Common myeloid progenitor, CD34-positive (primary cell): ENCODE data around the gene IL1RN.

ENCODE experiments used
- CTCF ChIA-PET: fragments of 350-600 bp; sonication (Branson Sonifier 250); formaldehyde crosslinking; loops from one replicate; lab custom pipeline; 2021; ENCODE audit warnings: antibody characterized with exemption; lab: Charles Lee
- POLR2A ChIA-PET: fragments of 350-600 bp; sonication (Branson Sonifier 250); formaldehyde crosslinking; loops from one replicate; lab custom pipeline; 2021; ENCODE audit warnings: antibody characterized with exemption; lab: Charles Lee
- DNase-seq, 3 donors: peaks; one replicate each; pipeline versions ENCODE4 v3.0.0 to v3.0.0-alpha.2; 2013
- H3K27ac ChIP-seq, 2 experiments: 1 replicate in 1 of 2; 2 replicates in 1 of 2; pipeline ENCODE4 v1.7.0; 2013; ENCODE audit warnings: inconsistent platforms in 2 of 2, low read length in 2 of 2, mild to moderate bottlenecking in 2 of 2, low read depth in 1 of 2, moderate library complexity in 1 of 2; ENCODE audit not compliant: severe bottlenecking in 2 of 2, insufficient read depth in 1 of 2, poor library complexity in 1 of 2
- H3K27me3 ChIP-seq, 5 experiments: replicated peaks in 2 of 5; 1 replicate in 3 of 5; 2 replicates in 2 of 5; pipeline versions ENCODE4 v1.6.1 to v1.7.0; 2013; ENCODE audit warnings: low read length in 4 of 5, mild to moderate bottlenecking in 2 of 5, moderate library complexity in 2 of 5, inconsistent platforms in 1 of 5; ENCODE audit not compliant: insufficient read depth in 5 of 5, control insufficient read depth in 4 of 5
- H3K36me3 ChIP-seq, 4 experiments: 1 replicate in 2 of 4; 2 replicates in 2 of 4; pipeline versions ENCODE4 v1.6.1 to v1.7.0; 2013; ENCODE audit warnings: low read length in 3 of 4, control low read depth in 1 of 4, mild to moderate bottlenecking in 1 of 4; ENCODE audit not compliant: control insufficient read depth in 4 of 4, insufficient read depth in 4 of 4
- H3K4me1 ChIP-seq, 4 experiments: 1 replicate in 3 of 4; 2 replicates in 1 of 4; pipeline versions ENCODE4 v1.6.1 to v1.7.1; 2013; ENCODE audit warnings: low read length in 3 of 4, mild to moderate bottlenecking in 3 of 4, control low read depth in 1 of 4, inconsistent platforms in 1 of 4, moderate library complexity in 1 of 4; ENCODE audit not compliant: control insufficient read depth in 4 of 4, insufficient read depth in 4 of 4; ENCODE audit errors: control extremely low read depth in 1 of 4
- H3K4me3 ChIP-seq, 7 experiments: 1 replicate in 4 of 7; 2 replicates in 3 of 7; pipeline versions ENCODE4 v1.5.1 to v1.7.0; 2013; ENCODE audit warnings: mild to moderate bottlenecking in 7 of 7, low read length in 6 of 7, moderate library complexity in 6 of 7, inconsistent platforms in 2 of 7, low read depth in 2 of 7, control low read depth in 1 of 7; ENCODE audit not compliant: insufficient read depth in 4 of 7, control insufficient read depth in 1 of 7; ENCODE audit errors: extremely low read depth in 1 of 7
- H3K9me3 ChIP-seq, 5 experiments: 1 replicate in 4 of 5; 2 replicates in 1 of 5; pipeline versions ENCODE4 v1.6.1 to v1.7.1; 2013; ENCODE audit warnings: low read length in 4 of 5, mild to moderate bottlenecking in 2 of 5, inconsistent platforms in 1 of 5, low read depth in 1 of 5, moderate library complexity in 1 of 5; ENCODE audit not compliant: control insufficient read depth in 4 of 5, insufficient read depth in 2 of 5; ENCODE audit errors: control extremely low read depth in 1 of 5
- WGBS: methylation state at CpG from one replicate; pipeline ENCODE4 v1.1.5; 2013; ENCODE audit not compliant: insufficient coverage; 5-methylcytosine and 5-hydroxymethylcytosine counted together

The IL1RN gene

DNA sequence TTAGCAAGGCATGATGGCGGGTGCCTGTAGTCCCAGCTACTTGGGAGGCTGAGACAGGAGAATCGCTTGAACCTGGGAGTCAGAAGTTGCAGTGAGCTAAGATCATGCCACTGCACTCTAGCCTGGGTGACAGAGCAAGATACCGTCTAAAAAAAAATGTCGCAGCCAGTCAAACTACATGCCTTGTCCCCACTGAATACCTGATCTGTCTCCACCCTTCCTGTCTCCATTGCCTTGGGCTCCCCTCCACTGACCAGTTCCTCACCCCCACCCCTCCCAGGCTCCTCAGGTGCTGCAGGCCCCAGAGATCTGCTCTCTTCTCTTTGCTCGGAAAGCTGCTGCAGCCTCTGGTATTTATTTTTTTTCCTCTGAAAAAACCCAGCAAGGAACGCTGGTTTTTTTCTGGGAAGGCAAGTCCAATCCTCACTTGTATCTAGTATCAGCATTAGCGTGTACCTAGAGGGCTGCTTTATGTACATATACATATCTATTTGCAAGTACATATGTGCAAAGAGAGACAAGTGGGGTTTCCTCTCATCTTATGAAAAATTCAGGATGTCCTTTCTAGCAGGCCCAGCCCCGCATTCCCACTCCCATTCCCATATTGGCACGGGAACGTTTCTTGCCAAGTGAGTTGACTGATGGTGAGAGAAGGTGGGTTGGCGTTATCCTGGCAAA, 50.8 kb downstream of the IL1RN start:
- DNase-seq, result no peak
- peaks cover 9 to 75% (median 69%) of the 10 kb centered on the region in 4 experiments for H3K4me1 ChIP-seq
- CTCF ChIA-PET, result interaction anchor here (1.3 to 8.2 kb wide), 4 partner anchors 21 to 98 kb away, joined by 3 to 80 read pairs (median 36); no protein-coding TSS in a partner anchor

DNA sequence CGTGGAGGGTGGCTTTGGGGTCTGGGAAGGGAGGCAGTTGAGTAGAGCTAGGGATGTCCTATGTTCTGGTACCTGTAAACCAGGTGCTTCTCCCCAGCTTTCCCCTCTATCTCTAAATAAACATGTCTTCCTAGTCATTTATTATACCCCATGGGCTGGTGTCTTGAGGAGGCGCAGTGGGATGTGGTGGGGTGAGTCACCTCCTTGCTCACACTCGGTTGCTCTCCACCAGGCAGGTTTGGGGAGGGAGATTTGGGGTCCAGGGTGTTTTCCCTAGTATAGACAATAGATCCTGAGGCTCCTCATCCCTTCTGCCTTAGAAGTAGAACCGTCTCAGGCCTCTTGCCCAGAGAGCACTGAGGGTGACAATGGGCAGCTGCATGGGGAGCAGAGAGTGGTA, 51.5 kb downstream of the IL1RN start:
- ChIA-PET CTCF (interaction anchor here (1.1 to 8.2 kb wide), 6 partner anchors 20 to 98 kb away, joined by 3 to 80 read pairs (median 5); no protein-coding TSS in a partner anchor), POLR2A (no interaction called here)
- H3K27ac ChIP-seq, result no peak overlapping the region
- H3K4me1 ChIP-seq, result peaks cover 6 to 68% (median 63%) of the 10 kb centered on the region in 4 experiments
- no peaks in the 10 kb centered on the region for H3K9me3 ChIP-seq
- WGBS, result 75% methylated on average over 2 of the region's 4 CpGs
- no peak overlapping the region for H3K4me3 ChIP-seq
- peak in 2 of 3 donors; percentile 33 to 44 for DNase-seq
- H3K27me3 ChIP-seq, result no peaks in the 10 kb centered on the region
- H3K36me3 ChIP-seq, result peaks cover 2 to 59% (median 21%) of the 10 kb centered on the region in 4 experiments

More for the DNA sequence above, 50.8 kb downstream of the IL1RN start:
- WGBS, result 97% methylated on average over 6 of the region's 11 CpGs
- H3K9me3 ChIP-seq, result no peaks in the 10 kb centered on the region
- peaks cover 2 to 52% (median 15%) of the 10 kb centered on the region in 4 experiments for H3K36me3 ChIP-seq
- H3K4me3 ChIP-seq, result no peak overlapping the region
- POLR2A ChIA-PET, result no interaction called here
- H3K27me3 ChIP-seq, result no peaks in the 10 kb centered on the region
- no peak overlapping the region for H3K27ac ChIP-seq

DNA sequence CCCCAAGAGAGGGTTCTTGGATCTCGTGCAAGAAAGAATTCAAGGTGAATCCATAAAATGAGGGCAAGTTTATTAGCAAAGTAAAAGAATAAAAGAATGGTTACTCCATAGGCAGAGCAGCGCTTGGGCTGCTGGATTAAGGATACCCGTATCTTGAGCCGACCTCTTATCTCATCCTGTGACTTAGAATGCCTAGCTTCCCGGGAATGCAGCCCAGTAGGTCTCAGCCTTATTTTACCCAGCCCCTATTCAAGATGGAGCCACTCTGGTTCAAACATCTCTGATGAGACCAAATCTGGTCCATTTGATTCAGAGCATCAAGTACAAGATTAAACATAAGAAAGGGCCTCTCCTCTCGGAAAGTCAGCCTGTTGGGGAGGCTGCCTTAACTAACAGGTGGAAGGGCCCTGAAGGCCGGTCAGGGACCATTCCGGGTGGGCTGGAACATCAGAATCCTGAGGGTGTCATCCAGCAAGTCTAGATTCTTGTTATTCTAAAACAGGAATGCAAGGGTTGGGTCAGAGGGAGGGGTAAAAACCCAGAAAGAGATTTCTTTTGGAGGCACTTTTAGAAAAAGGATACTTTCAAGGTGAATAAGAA, 52.1 kb downstream of the IL1RN start:
- ChIA-PET POLR2A (no interaction called here), CTCF (interaction anchor here (1.1 to 8.2 kb wide), 8 partner anchors 18 to 100 kb away, joined by 3 to 80 read pairs (median 10); no protein-coding TSS in a partner anchor)
- no peak overlapping the region for H3K27ac ChIP-seq
- no peak for DNase-seq
- no peak overlapping the region for H3K4me3 ChIP-seq
- H3K36me3 ChIP-seq, result peaks cover 2 to 64% (median 25%) of the 10 kb centered on the region in 4 experiments
- H3K4me1 ChIP-seq, result peaks cover 6 to 63% (median 57%) of the 10 kb centered on the region in 4 experiments
- no peaks in the 10 kb centered on the region for H3K9me3 ChIP-seq
- 95% methylated on average over 8 of the region's 8 CpGs for WGBS
- H3K27me3 ChIP-seq, result no peaks in the 10 kb centered on the region

DNA sequence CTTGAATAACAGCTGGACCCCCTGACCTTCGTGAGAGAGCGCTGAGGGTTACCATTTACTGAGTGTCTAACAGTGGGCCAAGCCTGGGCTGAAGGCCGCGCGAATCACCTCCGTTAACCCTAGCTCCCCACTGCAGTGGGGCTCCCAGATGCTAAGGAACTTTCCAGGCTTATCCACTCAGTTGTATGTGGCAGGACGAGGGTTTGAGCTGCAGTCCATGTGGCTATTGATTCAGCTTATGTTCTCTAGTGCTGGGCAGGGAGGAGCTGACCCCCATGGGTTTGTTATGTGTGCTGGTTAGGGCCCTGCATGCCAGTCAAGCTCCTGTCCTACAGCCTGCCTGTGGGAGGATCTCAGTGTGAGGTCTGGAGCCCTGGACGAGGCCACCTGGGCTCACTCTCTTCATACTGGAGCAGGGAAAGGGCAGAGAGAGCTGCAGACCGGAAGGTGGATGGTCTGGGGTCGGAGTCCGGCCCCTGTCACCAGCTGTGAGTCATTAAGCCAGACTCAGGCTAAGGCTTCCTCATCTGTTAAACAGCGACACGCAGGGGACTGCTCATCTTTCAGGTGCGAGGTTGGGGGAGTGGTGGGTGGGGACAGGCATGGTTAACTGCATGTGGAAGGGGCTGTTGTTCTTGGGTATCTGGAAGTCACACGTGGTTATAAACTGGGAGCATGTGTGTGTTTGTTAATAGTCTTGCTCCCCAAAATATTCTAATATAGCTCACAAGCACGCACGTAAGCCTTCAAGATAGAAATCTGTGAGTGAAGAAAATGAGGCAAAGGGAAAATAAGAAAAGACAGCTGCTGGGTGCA, 52.9 kb downstream of the IL1RN start:
- Histone ChIP-seq H3K9me3 (no peaks in the 10 kb centered on the region), H3K27ac (no peak overlapping the region), H3K4me1 (peaks cover 3 to 55% (median 49%) of the 10 kb centered on the region in 4 experiments), H3K27me3 (no peaks in the 10 kb centered on the region), H3K4me3 (no peak overlapping the region), H3K36me3 (peaks cover 7 to 72% (median 31%) of the 10 kb centered on the region in 4 experiments)
- POLR2A ChIA-PET, result no interaction called here
- DNase-seq, result no peak
- 98% methylated on average over 11 of the region's 17 CpGs for WGBS
- CTCF ChIA-PET, result interaction anchor here (0.8 to 7.3 kb wide), 10 partner anchors 10 to 101 kb away, joined by 3 to 66 read pairs (median 5); no protein-coding TSS in a partner anchor

DNA sequence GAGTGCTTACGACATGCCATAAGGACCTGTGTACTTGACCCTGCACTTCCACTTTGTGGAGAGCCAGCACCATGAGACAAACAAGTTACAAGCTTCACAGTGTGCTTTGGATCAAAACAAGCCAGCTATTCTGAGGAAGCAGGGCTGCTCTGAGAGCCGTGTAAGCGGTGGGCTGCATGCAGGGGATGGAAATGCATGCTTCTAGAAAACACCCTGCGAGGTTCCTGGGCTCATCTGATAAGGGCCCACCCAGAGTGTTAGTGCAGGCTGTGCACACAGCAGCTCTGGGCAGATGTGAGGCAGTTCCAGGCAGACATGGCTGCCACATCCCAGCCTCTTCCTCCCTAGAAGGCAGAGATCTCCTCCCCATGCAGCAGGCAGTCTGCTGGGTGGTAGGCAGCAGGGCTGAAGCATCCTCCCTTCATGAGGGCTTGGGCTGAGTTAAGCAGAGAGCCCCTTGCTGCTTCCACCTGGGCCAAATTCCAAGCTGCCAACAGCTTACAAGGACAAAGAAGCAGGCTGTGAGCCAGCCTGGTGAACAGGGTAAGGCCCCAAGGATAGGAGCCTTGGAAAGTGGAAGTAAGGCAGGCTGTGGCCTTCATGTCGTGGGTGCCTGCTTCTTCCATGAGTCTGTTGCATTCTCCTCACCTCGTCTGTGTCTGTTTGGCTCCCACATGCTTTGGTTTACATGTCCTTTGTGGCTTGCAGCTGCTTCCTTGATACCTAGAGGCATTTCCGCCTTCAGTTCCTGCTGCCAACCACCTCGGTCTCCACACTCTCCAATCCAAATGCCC, 54.1 kb downstream of the IL1RN start:
- H3K27ac ChIP-seq, result no peak overlapping the region
- CTCF ChIA-PET, result interaction anchor here (0.6 to 7.3 kb wide), 10 partner anchors 9 to 228 kb away, joined by 3 to 66 read pairs (median 6); no protein-coding TSS in a partner anchor

More for the DNA sequence above, 54.1 kb downstream of the IL1RN start:
- H3K4me3 ChIP-seq, result peak overlapping the region in 3 of 7 experiments; percentile 9 to 34 (median 15)
- DNase-seq, result peak in 2 of 3 donors; percentile 71 to 82
- POLR2A ChIA-PET, result no interaction called here
- H3K9me3 ChIP-seq, result no peaks in the 10 kb centered on the region
- H3K27me3 ChIP-seq, result no peaks in the 10 kb centered on the region
- H3K4me1 ChIP-seq, result peaks cover 3 to 44% (median 37%) of the 10 kb centered on the region in 4 experiments
- H3K36me3 ChIP-seq, result peaks cover 12 to 83% (median 40%) of the 10 kb centered on the region in 4 experiments
- WGBS, result 6% methylated on average over 8 of the region's 8 CpGs
